ENCODE measurements around the gene DYNC1I2.
A peak's percentile ranks its signal among the peaks of the same experiment; 100 is the strongest.
"Not testable (repeated sequence)": the region's sequence is repeated elsewhere in the genome, so short reads cannot be mapped to it uniquely, and the experiment has no call there.

The DYNC1I2 gene

DNA sequence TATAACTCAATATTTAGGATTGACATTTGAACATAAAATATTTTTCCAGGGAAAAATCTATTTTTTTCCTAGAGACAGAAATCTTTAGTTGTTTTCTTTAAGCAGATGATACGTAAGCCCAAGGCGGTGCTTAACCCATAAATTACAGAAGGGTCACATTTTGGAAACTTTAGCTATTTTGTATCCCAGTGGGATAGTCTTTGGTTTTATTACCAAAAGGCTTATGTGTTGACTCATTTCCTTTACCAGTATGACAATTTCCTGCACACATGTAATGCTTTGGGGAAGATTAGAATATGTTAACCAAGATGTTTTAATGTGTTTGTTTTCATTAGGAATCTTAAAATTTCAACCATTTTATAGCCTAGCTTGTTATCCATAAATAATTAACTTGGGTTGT is 24.8 kb downstream of the DYNC1I2 start:
- DNase-seq (ENCODE audit: low read depth): peak; percentile 85

DNA sequence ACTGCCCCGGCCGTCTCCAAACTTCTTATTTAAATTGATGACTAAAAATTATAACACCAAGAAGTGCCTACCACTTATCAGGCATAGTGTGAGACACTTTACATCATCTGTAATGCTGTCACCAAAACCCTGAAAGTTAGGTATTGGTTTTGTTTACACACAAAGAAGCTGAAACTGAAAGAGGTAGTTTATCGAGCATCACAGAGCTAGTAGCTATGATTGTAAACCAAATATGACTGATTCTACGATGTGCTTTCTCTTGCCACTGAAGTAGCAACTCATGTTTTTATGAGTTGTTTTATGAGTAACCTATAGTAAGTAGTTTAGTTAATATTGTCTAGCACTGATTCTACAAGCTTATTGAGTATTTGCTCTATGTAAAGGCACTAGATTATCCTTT is 31.5 kb downstream of the DYNC1I2 start:
- no peak for DNase-seq (ENCODE audit: low read depth)

DNA sequence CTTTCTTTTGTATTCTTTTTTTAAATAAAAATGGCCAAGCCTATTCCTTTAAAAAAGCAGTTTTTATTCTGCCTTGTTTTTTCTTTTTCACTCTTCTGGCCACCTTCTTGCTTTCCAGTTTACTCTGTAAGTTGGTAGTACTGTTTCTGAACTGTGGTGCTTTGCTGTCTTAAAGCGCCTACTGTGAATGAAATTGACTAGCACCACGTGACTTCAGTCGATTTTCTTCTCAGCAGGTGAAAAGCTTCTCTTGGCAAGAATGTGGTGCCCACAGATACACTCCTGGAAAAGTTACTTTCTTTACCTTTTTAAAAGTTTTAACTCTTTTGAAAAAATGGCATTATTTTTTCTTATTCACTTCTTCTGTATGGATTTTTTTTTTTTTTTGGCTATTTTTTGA is 32.4 kb downstream of the DYNC1I2 start:
- no peak for DNase-seq (ENCODE audit: low read depth)

DNA sequence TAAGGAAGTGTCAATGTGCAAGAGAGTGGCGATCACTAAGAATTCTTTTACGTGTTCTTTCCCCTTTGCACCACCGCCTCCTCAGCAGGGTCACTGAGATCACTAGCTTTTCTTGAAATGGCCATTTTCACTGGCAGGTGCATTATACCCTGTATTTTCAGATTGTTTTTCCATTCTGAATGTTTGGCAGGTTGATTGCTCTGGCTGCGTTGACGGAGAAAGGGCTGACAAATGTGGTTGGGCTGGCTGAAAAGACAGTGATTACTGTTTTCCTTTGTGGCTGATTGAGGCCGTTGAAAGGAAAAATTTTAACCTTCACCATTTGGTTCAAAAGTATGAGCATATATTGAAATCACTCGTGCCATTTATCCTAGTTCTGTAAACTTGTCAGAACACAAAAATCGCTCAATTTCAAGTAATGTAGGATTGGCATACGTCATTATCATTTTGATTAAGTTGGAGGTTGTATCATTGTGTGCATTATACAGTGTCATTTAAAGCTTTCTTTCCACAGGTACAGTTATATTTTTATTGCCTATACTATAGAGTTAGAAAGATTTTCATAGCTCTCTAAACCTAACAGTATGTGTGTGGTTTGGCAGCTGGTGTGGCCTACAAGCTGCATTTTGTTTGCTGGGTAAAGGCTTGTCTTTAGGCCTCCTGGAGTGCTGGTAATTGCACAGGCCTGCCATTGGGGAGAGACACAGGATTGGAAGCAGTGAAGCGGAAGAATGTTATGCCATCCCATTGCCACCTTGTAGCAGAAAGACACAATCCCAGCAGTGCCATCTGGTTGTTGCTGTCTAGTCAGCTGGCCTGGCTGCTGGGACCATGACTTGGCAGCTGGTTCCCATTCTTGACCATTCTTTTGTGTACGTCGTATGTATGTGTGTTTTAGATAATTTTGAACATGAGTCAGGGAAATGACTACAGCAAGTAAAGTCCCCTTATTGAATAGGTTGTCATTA is 36.7 kb downstream of the DYNC1I2 start:
- DNase-seq (ENCODE audit: low read depth): no peak

DNA sequence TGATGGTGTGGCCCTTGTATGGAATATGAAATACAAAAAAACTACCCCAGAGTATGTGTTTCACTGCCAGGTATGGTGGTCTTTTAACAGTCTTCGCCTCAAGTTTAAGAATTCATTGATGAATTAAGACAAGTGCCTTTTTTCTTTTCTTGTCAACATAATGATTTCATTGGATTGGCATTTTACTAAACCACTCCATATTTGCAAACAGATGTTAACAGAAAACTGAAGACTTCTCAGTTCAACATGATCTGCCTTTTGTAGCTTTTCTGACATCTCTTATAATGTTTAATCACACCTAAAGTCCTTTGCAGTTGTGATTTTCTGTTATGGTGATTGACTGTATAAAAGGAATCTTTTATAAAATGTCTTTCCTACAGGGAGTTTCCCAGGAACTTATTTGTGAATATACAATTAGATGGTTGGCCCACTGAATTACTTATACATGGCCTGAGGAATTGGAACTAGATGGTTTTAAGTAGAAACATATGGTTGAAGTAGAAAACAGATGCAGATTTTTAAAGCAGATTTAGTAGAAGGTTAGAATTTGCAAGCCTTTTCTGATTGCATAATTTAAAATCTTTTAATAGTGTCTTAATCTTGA is 39.7 kb downstream of the DYNC1I2 start:
- DNase-seq (ENCODE audit: low read depth): no peak

DNA sequence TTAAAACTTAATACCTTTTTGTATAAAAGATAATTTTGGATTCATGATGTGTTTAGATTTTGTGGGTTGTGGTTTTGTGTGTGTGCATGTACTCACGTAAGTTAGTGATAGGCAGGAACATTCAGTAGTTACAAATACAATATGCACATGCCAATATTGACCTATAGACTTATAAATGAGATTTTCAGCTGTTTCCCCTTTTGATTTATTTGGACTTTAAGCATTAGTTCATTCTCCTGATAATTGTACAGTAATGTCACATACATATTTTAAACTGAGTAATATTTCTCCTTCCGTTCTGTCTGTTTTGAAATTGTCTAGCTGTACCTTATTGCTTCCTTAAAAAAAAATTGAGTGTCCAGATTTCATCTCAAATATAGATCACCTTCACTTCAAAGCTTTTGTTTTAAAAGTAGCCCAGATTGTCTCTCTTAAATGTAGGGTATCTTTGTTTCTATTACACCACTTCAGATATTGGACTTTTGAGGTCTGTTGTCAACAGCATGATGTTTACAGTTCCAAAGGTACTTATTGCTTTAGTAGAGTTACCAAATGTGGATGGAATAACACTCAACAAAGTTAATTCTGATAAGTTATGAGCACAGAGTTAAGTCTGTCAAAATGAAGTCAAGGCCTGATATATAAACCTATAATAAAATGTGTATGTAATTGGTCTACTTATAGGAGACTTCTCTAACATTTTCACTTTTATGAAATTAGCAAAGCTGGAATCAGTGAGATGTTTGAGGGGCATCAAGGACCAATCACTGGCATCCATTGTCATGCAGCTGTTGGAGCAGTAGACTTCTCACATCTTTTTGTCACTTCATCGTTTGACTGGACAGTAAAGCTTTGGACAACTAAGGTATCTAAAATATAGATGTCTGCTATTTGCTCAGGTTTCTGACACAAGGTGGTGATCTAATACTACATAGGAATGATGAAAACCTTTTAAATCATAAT is 42.0 kb downstream of the DYNC1I2 start:
- no peak for DNase-seq (ENCODE audit: low read depth)

DNA sequence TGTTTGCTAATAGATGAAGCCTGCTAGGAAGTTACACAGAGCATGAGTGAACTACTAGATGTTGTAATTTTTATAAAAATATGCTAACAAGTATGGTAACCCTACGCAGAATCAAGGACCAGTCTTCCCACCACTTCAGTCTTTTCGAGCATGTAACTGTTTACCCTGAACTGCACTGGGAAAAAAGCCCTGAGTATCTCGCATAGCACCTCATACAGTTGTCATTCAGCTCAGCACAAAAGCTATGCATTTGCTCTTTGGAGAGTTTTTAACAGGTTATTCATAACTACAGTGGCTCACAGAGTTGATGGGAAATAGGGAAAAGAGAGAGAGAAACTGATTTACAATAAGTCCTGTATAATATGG is 42.7 kb downstream of the DYNC1I2 start:
- no peak for DNase-seq (ENCODE audit: low read depth)

DNA sequence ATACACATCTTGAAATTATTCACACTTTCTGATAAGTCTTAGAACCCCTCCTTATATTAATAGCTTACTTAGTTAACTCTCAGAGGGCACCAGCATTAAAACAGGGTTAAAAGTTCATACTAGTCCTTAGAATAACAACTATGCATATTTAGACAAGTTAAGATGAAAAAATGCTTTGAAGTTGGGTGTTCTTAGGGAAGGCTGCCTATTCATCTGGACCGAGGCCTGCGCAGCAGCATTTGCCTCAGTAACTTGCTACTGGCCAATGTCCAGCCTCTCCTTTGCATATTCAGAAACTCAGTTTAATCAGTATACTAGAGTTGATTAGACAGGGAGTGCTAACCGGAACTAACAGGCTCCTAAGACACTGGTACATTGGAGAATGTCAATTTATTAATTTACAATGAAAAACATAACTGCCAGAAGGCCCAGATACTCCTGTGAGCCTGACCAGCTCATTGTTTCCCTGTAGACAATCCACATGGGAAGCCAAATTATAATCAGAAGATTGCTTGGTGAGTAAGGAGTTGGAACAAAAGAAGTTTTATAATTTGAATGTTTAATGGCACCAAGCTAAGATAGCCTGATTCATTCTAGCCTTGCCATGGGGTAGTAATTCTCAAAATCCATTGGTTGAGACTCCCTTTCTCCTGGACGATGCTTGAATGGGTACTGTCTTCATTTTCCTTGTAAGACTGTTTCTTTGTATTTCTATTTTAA is 48.9 kb downstream of the DYNC1I2 start:
- peak; percentile 28 for DNase-seq (ENCODE audit: low read depth)

DNA sequence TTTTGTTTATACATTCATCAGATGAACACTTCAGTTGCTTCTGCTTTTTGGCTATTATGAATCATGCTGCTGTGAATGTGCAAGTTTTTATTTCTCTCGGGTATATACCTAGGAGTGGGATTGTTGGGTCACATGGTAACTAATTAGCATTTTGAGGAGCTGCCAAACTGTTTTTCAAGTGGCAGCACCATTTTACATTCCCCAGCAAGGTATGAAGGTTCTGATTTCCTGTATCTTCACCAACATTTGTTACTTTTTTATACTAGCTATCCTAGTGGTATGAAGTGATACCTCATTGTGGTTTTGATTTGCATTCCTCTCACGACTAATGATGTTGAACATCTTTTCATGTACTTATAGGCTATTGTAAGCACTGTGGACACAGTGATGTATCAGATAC is 53.9 kb downstream of the DYNC1I2 start:
- no peak for DNase-seq (ENCODE audit: low read depth)

DNA sequence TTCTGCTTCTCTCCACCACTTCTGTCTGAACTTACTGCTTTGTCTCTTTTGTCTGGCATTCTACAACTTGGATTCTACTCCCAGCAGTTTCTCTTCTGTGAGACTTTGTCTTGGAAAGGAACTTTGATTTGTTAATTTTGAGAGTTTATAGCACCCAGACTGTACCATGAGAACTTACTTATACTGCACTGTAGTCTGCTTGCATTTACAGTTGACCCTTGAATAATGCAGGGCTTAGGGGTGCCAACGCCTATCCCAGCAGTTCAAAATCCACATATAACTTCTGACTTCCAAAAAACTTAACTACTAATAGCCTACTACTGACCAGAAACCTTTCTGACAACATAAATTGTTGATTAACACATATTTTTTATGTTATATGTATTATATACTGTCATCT is 55.5 kb downstream of the DYNC1I2 start:
- DNase-seq (ENCODE audit: low read depth): no peak

DNA sequence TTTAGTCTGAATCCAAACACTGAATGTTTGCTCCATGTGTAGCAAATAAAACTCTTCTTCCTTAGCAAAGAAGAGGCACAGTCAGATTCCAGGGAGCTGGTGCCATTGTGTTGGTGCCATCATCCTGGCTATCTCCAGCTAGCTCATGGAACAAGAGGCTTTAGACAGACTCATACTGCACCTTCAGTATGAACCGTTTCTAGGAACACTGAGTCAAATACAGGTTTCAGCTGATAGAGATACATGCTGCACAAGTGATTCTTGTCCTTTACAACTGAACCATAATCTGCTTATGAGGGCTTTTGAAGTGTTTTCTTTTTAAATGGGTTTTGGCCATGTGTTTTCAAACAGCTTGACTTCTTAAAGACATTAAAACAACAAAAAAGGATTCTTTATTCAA is 57.9 kb downstream of the DYNC1I2 start:
- DNase-seq (ENCODE audit: low read depth): no peak

DNA sequence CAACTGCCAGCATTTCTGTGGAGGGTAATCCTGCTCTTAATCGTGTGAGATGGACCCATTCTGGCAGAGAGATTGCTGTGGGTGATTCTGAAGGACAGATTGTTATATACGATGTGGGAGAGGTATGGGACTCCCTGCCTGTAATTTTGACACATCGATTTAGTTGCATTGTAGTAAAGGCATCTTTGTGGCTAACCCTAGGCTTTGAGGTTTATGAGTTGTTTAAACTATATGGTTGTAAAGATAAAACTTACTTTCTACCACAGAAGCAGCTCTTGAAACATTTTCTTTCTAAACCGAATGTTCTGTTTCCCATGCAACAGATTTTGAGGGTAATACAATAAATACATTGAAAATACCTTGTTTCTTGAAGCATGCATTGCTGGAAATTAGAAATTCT is 58.5 kb downstream of the DYNC1I2 start:
- no peak for DNase-seq (ENCODE audit: low read depth)

DNA sequence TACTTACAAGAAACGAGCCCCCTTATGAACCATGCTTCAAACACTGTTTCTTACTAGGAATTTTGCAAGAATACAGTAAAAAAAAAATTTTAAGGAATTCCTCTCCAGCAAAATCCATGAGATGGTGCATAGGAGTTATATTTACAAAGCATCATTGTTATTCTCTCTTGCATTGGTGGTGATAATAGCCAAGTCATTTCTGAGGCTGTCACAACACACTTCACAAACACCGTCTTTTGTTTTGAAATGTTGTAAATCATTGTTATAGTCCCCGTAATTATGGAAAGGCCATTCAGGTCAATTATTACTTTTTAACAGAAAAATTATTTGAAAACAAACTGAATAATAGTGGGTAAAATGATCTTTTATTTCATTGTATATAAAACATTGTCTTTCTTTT is 60.1 kb downstream of the DYNC1I2 start:
- no peak for DNase-seq (ENCODE audit: low read depth)

DNA sequence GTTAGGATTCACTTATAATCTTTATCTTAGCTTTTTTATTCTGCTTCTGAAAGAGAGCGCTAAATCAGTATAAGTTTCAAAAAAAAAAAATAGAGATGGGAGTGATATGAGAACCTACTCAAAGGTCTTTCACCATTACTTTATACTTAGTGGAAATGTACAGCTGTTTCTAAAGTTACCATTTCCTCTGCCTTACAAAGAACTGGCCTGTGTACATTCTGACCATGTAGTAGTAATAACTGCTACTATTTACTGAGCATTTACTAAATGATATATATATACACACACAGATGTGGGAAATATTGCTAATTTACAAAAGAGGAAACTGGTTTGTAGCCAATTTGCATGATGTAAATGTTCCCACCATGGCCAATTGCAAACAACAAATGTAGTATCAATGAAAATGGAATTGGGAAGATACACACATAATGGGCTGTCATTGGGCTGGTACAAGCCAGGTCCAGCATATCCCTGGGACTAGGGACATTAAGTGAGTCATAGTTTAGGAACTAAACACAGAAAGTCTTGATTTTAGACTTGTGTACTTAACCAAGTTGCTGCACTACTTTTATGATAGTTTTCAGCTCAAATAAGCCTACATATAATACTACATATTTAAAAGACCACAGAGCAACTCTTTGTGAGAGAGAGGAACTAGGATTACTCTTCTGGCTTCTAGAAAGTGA is 67.1 kb downstream of the DYNC1I2 start:
- DNase-seq (ENCODE audit: low read depth): no peak

DNA sequence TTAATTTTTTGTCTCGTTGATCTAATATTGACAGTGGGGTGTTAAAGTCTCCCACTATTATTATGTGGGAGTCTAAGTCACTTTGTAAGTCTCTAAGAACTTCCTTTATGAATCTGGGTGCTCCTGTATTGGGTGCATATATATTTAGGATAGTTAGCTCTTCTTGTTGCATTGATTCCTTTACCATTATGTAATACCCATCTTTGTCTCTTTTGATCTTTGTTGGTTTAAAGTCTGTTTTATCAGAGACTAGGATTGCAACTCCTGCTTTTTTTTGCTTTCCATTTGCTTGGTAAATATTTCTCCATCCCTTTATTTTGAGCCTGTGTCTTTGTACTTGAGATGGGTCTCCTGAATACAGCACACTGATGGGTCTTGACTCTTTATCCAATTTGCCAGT is 71.5 kb downstream of the DYNC1I2 start:
- DNase-seq (ENCODE audit: low read depth): not testable (repeated sequence)

DNA sequence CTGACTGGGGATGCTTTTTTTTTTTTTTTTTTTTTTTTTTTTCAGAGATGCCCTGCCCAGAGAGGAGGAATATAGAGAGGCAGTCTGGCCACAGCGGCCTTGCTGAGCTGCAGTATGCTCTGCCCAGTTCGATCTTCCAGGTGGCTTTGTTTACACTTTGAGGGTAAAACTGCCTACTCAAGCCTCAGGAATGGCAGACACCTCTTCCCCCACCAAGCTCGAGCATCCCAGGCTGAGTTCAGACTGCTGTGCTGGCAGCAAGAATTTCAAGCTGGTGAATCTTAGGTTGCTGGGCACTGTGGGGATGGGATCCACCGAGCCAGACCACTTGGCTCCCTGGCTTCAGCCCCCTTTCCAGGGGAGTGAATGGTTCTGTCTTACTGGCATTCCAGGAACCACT is 73.9 kb downstream of the DYNC1I2 start:
- not testable (repeated sequence) for DNase-seq (ENCODE audit: low read depth)

DNA sequence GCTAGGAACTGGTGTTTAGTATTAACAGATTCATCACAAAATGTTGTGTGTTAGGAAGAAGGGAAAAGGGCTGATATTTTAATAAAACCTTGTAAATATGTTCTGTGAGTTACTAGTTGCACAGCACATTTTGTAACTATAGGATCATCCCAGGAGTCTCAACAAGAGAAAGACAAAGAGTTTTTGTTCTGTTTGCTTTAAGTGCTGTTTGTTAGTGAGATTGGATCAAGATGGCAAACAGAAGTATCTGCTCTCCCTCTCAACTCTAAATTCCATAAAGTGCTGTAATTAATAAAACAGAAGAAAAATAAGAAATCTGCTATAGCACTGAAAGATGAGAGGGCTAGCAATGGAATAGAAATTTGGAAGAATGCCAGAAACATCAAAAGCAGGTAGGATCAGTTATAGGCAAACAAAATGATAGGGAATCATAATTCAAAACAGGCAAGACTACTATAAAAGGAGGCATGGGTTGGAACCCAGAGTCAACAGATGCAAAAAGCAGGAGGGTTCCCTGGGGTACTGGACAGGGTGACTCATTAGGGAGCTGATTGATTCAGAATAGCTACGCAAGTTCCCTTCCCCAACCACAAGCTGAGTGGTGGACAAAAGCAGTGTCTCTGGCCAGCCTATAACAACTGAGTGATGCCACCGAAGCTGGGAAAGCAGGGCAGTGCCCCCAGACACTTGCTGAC is 75.8 kb downstream of the DYNC1I2 start:
- peak; percentile 45 for DNase-seq (ENCODE audit: low read depth)

DNA sequence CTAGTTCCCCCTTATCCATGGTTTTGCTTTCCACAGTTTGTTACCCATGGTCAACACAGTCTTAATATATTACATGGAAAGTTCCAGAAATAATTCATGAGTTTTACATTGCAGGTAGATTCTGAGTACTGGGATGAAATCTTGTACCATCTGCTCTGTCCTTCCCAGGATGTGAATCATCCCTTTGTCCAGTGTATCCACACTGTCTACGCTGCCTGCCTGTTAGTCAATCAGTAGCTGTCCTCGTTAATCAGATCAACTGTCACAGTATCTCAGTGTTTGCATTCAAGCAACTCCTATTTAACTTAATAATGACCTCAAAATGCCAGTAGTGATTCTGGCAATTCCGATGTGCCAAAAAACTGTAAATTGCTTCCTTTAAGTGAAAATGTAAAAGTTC is 76.3 kb downstream of the DYNC1I2 start:
- DNase-seq (ENCODE audit: low read depth): no peak

DNA sequence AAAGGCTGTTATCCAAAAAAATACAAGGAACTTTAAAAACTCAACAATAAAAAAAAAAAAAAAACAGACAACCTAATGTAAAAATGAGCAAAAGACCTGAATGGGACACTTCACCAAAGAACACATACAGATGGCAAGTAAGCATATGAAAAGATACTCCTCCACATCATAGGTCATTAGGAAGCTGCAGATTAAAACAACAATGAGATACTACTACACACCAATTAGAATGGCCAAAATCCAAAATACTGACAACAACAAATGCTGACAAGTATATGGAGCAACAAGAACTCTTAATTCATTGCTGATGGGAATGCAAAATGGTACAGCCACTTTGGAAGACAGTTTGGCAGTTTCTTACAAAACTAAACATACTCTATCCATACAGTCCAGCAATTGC is 84.2 kb downstream of the DYNC1I2 start:
- DNase-seq (ENCODE audit: low read depth): no peak

DNA sequence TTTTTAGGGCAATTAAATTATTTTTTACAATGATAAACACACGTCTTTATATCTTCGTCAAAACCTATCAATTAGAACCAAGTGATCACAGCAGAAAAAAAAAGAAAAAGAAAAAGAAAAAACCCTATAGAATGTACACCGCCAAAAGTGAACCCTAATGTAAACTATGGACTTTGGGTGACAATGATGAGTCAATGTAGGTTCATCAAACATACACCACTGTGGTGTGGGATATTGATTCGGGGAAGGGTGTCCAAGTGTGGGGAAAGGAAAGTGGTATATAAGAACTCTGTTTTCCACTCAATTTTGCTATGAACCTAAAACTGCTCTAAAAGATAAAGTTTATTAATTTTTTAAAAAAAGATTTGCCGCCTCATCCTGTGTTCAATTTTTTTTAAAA is 85.1 kb downstream of the DYNC1I2 start:
- no peak for DNase-seq (ENCODE audit: low read depth)

DNA sequence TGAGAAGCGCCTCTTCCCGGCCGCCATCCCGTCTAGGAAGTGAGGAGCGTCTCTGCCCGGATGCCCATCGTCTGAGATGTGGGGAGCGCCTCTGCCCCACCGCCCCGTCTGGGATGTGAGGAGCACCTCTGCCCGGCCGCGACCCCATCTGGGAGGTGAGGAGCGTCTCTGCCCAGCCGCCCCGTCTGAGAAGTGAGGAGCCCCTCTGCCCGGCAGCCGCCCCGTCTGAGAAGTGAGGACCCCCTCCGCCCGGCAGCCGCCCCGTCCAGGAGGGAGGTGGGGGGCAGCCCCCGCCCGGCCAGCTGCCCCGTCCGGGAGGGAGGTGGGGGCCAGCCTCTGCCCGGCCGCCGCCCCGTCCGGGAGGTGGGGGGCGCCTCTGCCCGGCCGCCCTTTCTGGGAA is 87.3 kb downstream of the DYNC1I2 start:
- not testable (repeated sequence) for DNase-seq (ENCODE audit: low read depth)
